Measurements from ENCODE around the gene UBAC1.

- TF ChIP-seq CTCF (IDR thresholded peaks at IDR 0.05; ENCODE audit: poor library complexity, severe bottlenecking): no peak
- no peak for TF ChIP-seq POLR2AphosphoS5 (IDR thresholded peaks at IDR 0.05)
- TF ChIP-seq EZH2 (IDR thresholded peaks at IDR 0.05; ENCODE audit: borderline replicate concordance, insufficient read depth, low read length, poor library complexity, severe bottlenecking): no peak
- no peak for TF ChIP-seq SMC3 (conservative IDR thresholded peaks at IDR 0.05; ENCODE audit: poor library complexity)
- no peak for TF ChIP-seq EP300 (conservative IDR thresholded peaks at IDR 0.05; ENCODE audit: poor library complexity, severe bottlenecking)
- no peak for TF ChIP-seq MXI1 (conservative IDR thresholded peaks at IDR 0.05; ENCODE audit: poor library complexity, severe bottlenecking)
- no peak for TF ChIP-seq REST (IDR thresholded peaks at IDR 0.05; ENCODE audit: borderline replicate concordance)
- TF ChIP-seq TAF1 (IDR thresholded peaks at IDR 0.05; ENCODE audit: low read depth): no peak
These were observed 40.1 kb upstream of the UBAC1 start for GRCh38 chr9:136001231-136001630.
